DOHH2 (cell line): ENCODE data around the gene HCN2.
A peak's percentile ranks its signal among the peaks of the same experiment; 100 is the strongest.

ENCODE experiments used
- H3F3A ChIP-seq: fragments of 200-600 bp; sonication (generic), shearing (Covaris generic); 2 replicates; pipeline ENCODE4 v1.6.0; 2016; ENCODE audit warnings: antibody characterized with exemption, mild to moderate bottlenecking; ENCODE audit not compliant: control insufficient read depth, insufficient read depth
- H3K27ac ChIP-seq: fragments of 200-600 bp; sonication (generic); 2 replicates; pipeline ENCODE4 v1.5.1; 2014; ENCODE audit warnings: low read depth, mild to moderate bottlenecking, low read length, moderate library complexity
- H3K27me3 ChIP-seq: fragments of 200-600 bp; sonication (generic); 2 replicates; pipeline ENCODE4 v1.6.1; 2014; ENCODE audit warnings: mild to moderate bottlenecking, low read length, mixed read lengths; ENCODE audit not compliant: control insufficient read depth
- H3K36me3 ChIP-seq: fragments of 200-600 bp; sonication (generic); 2 replicates; pipeline ENCODE4 v1.6.1; 2014; ENCODE audit warnings: mild to moderate bottlenecking, low read length, moderate library complexity, mixed read lengths; ENCODE audit not compliant: control insufficient read depth
- H3K4me1 ChIP-seq: fragments of 200-600 bp; sonication (generic); 2 replicates; pipeline ENCODE4 v1.6.1; 2014; ENCODE audit warnings: mild to moderate bottlenecking, low read length, mixed read lengths; ENCODE audit not compliant: control insufficient read depth
- H3K4me2 ChIP-seq: fragments of 200-600 bp; sonication (generic); 2 replicates; pipeline ENCODE4 v1.6.0; 2014; ENCODE audit warnings: mild to moderate bottlenecking, low read length, moderate library complexity
- H3K4me3 ChIP-seq: fragments of 200-600 bp; sonication (generic); 2 replicates; pipeline ENCODE4 v1.5.1; 2014; ENCODE audit warnings: mild to moderate bottlenecking, low read length, mixed read lengths
- H3K79me2 ChIP-seq: fragments of 200-600 bp; sonication (generic); 2 replicates; pipeline ENCODE4 v1.6.1; 2014; ENCODE audit warnings: mild to moderate bottlenecking, low read length, mixed read lengths; ENCODE audit not compliant: control insufficient read depth
- H3K9me2 ChIP-seq: fragments of 200-600 bp; sonication (generic); replicated peaks from 2 replicates; pipeline ENCODE4 v1.6.1; 2014; ENCODE audit warnings: mild to moderate bottlenecking, low read length, mixed read lengths; ENCODE audit not compliant: control insufficient read depth
- H3K9me3 ChIP-seq: fragments of 200-600 bp; sonication (generic); 2 replicates; pipeline ENCODE4 v1.6.1; 2014; ENCODE audit warnings: antibody characterized with exemption, low read length, mixed read lengths; ENCODE audit not compliant: control insufficient read depth, insufficient read depth
- H4K20me1 ChIP-seq: fragments of 200-600 bp; sonication (generic); 2 replicates; pipeline ENCODE4 v1.6.0; 2014; ENCODE audit warnings: low read depth, mild to moderate bottlenecking, antibody characterized with exemption, low read length, moderate library complexity; ENCODE audit not compliant: control insufficient read depth, insufficient read depth
- EZH2phosphoT487 ChIP-seq: fragments of 200-600 bp; sonication (generic); IDR thresholded peaks from 2 replicates; pipeline ENCODE4 v1.6.1; 2017; ENCODE audit warnings: borderline replicate concordance, mild to moderate bottlenecking, antibody characterized with exemption, low read length, moderate library complexity, mixed read lengths
- TF ChIP-seq, protein P1 (sequence below): fragments of 200-600 bp; sonication (generic); IDR thresholded peaks from one replicate; pipeline ENCODE4 v1.5.1; 2014; ENCODE audit warnings: antibody characterized with exemption, mild to moderate bottlenecking, low read depth, low read length; ENCODE audit not compliant: poor library complexity, severe bottlenecking

HCN2 gene

GRCh38 chr19:585551-586110 is 4.0 kb upstream of the HCN2 start:
- Histone ChIP-seq H3F3A (no peaks in the 10 kb centered on the region), H3K4me3 (no peak overlapping the region), H3K27ac (no peak overlapping the region), H3K9me2 (no peaks in the 10 kb centered on the region), H3K9me3 (no peaks in the 10 kb centered on the region), H3K36me3 (peaks cover 20% of the 10 kb centered on the region), H3K4me1 (peaks cover 11% of the 10 kb centered on the region), H3K27me3 (peaks cover 14% of the 10 kb centered on the region), H4K20me1 (peaks cover 6% of the 10 kb centered on the region; the same call in 1 of the 2 replicates), H3K4me2 (no peak overlapping the region), H3K79me2 (no peaks in the 10 kb centered on the region)
- TF ChIP-seq, protein P1, sequence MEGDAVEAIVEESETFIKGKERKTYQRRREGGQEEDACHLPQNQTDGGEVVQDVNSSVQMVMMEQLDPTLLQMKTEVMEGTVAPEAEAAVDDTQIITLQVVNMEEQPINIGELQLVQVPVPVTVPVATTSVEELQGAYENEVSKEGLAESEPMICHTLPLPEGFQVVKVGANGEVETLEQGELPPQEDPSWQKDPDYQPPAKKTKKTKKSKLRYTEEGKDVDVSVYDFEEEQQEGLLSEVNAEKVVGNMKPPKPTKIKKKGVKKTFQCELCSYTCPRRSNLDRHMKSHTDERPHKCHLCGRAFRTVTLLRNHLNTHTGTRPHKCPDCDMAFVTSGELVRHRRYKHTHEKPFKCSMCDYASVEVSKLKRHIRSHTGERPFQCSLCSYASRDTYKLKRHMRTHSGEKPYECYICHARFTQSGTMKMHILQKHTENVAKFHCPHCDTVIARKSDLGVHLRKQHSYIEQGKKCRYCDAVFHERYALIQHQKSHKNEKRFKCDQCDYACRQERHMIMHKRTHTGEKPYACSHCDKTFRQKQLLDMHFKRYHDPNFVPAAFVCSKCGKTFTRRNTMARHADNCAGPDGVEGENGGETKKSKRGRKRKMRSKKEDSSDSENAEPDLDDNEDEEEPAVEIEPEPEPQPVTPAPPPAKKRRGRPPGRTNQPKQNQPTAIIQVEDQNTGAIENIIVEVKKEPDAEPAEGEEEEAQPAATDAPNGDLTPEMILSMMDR, result no peak
- no peak for TF ChIP-seq EZH2phosphoT487

DNA sequence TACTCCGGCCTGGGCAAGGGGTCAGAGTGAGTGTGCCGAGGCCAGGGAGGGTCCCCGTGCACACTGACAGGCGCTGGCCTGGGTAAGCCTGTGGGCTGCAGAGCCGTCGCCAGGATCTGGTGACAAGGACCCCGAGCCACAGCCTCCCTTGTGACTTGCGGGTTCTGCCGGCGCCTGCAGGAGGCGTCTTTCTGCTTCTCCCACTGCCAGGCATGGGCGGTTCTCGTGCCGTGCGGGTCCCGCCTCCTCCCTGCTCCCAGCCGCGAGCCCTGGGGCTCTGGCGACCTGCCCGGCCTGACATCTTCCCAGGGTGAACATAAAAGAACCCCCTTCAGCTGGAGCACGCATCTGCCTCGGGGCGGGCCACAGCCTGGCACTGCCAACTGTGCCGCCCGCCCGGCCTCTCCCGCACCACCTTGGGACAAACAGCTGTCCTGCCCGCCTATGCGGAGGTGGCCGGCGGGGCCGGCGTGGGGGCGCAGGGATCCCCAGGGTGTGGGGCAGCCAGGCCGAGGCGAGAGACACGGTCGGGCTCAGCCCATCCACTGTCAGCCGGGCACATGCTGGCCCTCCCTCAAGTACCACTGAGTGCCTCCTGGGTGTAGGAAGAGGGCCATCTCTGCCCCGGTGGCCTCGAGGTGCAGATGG is 1.5 kb upstream of the HCN2 start:
- TF ChIP-seq, protein P1, result peak; percentile 49
- no peak for TF ChIP-seq EZH2phosphoT487
- Histone ChIP-seq H3K27me3 (peaks cover 18% of the 10 kb centered on the region), H3K4me3 (no peak overlapping the region), H4K20me1 (peaks cover 9% of the 10 kb centered on the region; the same call in 1 of the 2 replicates), H3F3A (no peaks in the 10 kb centered on the region), H3K4me1 (peaks cover 11% of the 10 kb centered on the region), H3K27ac (no peak overlapping the region), H3K4me2 (peak overlapping the region; percentile 1; the same call in 1 of the 2 replicates), H3K36me3 (peaks cover 5% of the 10 kb centered on the region; the same call in 1 of the 2 replicates), H3K79me2 (no peaks in the 10 kb centered on the region), H3K9me2 (no peaks in the 10 kb centered on the region), H3K9me3 (no peaks in the 10 kb centered on the region)

DNA sequence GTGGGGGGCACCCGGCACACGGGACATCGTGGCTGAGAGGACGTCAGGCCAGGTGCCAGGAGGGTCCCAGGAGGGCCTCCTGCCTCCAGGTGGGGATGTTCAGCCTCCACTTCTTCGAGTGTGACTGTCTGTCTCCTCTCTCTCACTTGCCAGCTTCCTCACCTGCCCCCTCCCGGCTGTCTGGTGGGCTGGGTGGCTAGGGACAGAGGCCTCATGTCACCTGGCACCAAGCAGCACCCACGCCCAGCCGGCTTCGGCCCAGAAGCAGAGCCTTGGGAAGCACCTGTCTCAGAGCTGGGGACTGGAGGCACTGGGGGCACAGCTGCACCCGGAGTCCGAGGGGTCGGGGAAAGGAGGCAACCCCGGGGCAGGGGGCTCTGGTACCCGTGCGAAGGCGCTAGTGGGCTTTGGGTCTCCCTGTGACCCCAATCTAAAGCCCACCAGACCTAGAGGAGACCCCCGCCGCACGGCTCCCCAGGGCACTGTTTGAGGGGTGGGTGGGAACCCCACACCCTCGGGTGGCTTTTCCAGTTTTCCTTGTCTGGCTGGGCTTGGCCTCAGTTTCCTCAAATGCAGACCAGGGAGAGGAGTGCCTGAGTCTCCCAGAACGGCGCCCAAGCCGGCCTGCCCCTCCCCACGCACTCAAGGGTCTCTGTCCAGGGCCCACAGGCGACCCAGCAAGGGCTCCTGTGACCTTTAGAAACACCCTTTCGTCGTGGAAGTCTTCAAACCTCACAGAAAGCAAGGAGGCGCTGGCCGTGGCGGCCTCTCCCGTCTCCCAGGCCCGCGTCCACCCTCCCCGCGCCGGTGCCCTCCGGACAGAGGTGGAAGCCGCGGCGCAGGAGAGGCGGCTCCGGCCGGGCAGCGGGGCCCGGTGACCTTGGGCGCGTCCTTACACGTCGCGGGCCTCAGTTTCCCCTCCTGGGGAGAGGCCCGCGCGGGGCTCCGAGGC is 664 bp upstream of the HCN2 start:
- H3F3A ChIP-seq, result no peaks in the 10 kb centered on the region
- no peaks in the 10 kb centered on the region for H3K36me3 ChIP-seq
- no peaks in the 10 kb centered on the region for H3K9me3 ChIP-seq
- H3K4me1 ChIP-seq, result peaks cover 11% of the 10 kb centered on the region
- peaks cover 9% of the 10 kb centered on the region; the same call in 1 of the 2 replicates for H4K20me1 ChIP-seq
- H3K9me2 ChIP-seq, result no peaks in the 10 kb centered on the region
- H3K27ac ChIP-seq, result no peak overlapping the region
- H3K79me2 ChIP-seq, result no peaks in the 10 kb centered on the region
- no peak overlapping the region for H3K4me3 ChIP-seq
- H3K27me3 ChIP-seq, result peaks cover 18% of the 10 kb centered on the region
- TF ChIP-seq, protein P1, result no peak
- no peak for TF ChIP-seq EZH2phosphoT487
- peak overlapping the region; percentile 1; the same call in 1 of the 2 replicates for H3K4me2 ChIP-seq
